A549 (cell line): ENCODE measurements around the gene PGBD1.

Experiments
- CHD2 ChIP-seq: fragments of 150-350 bp; IDR thresholded peaks from 2 replicates; pipeline ENCODE4 v1.6.1; 2014; ENCODE audit warnings: low read length; ENCODE audit not compliant: partially characterized antibody
- CTCF ChIP-seq: fragments of >200 bp; sonication (Bioruptor Twin); formaldehyde crosslinking; IDR thresholded peaks from 3 replicates; pipeline ENCODE4 v1.5.1; 2016
- GATA3 ChIP-seq: IDR thresholded peaks from 2 replicates; pipeline ENCODE4 v1.6.1; 2012; ENCODE audit warnings: borderline replicate concordance
- POLR2A ChIP-seq: IDR thresholded peaks from 2 replicates; pipeline ENCODE4 v1.6.1; 2012; ENCODE audit warnings: mild to moderate bottlenecking, low read length
- USF2 ChIP-seq: fragments of 450-650 bp; IDR thresholded peaks from 2 replicates; pipeline ENCODE4 v1.6.1; 2014; ENCODE audit warnings: antibody characterized with exemption

- no peak for TF ChIP-seq POLR2A
- TF ChIP-seq USF2 = no peak
- TF ChIP-seq GATA3 = no peak
- TF ChIP-seq CTCF = no peak
- no peak for TF ChIP-seq CHD2
Observed at GRCh38 chr6:28312939-28313338, 31.6 kb downstream of the PGBD1 start.
